Peyer's patch (tissue), 4 donors: ENCODE results near the gene IL1RAPL1. TPM values are rescaled to one million over a fixed set of nuclear protein-coding genes. Genes with fewer than 3 reads are reported as not detected.

Experiments used
- DNase-seq, 3 donors: peaks; one replicate each; pipeline ENCODE4 v3.0.0-alpha.2; 2017 to 2019
- H3K27ac ChIP-seq, 4 donors: fragments of 200-600 bp; sonication (generic); one replicate each; pipeline ENCODE4 v1.5.1; 2016 to 2019
- H3K27me3 ChIP-seq, 2 donors: fragments of 200-600 bp; sonication (generic); one replicate each; pipeline ENCODE4 v1.5.1; 2019
- H3K36me3 ChIP-seq, 3 donors: fragments of 200-600 bp; sonication (generic); one replicate each; pipeline ENCODE4 v1.5.1; 2016 to 2019
- H3K4me1 ChIP-seq, 4 donors: fragments of 200-600 bp; sonication (generic); one replicate each; pipeline ENCODE4 v1.5.1; 2016 to 2019
- H3K4me3 ChIP-seq, 4 donors: fragments of 200-600 bp; sonication (generic); 1 replicate in 3 of 4; 2 replicates in 1 of 4; pipeline ENCODE4 v1.5.1; 2016 to 2019; ENCODE audit warnings: mild to moderate bottlenecking in 1 of 4
- H3K9me3 ChIP-seq, 4 donors: fragments of 200-600 bp; sonication (generic); one replicate each; pipeline ENCODE4 v1.5.1; 2016 to 2019; ENCODE audit warnings: mild to moderate bottlenecking in 1 of 4
- CTCF ChIP-seq, 6 experiments: fragments of 450-650 bp in 4 of 6; fragments of 200-600 bp in 2 of 6; sonication (generic) in 1 of 6; IDR thresholded peaks; one replicate each; pipeline ENCODE4 v1.5.1; 2017 to 2019; ENCODE audit warnings: antibody characterized with exemption in 6 of 6, mild to moderate bottlenecking in 3 of 6, moderate library complexity in 1 of 6
- POLR2A ChIP-seq, 2 donors: fragments of 450-650 bp; IDR thresholded peaks; one replicate each; pipeline ENCODE4 v1.5.1; 2017; ENCODE audit warnings: antibody characterized with exemption in 2 of 2, mild to moderate bottlenecking in 2 of 2, moderate library complexity in 2 of 2
- total RNA-seq, 4 donors: library from RNA; depleted of rRNA; stranded (reverse); fragments of >200 nt; gene quantifications; one replicate each; pipeline ENCODE4 v1.1.0, GENCODE V29; 2016

IL1RAPL1 gene
- total RNA-seq, 4 donors from 2014 or later, result not detected

GRCh38 chrX:29491659-29492058, 904.4 kb downstream of the IL1RAPL1 start:
- no peak for TF ChIP-seq POLR2A (IDR thresholded peaks at IDR 0.05)
- TF ChIP-seq CTCF (IDR thresholded peaks at IDR 0.05), result no peak
- Histone ChIP-seq H3K4me3 (no peak overlapping the region), H3K9me3 (no peaks in the 10 kb centered on the region), H3K27ac (no peak overlapping the region), H3K27me3 (no peaks in the 10 kb centered on the region), H3K4me1 (no peaks in the 10 kb centered on the region), H3K36me3 (no peaks in the 10 kb centered on the region)
- no peak for DNase-seq

- Histone ChIP-seq H3K4me1 (no peaks in the 10 kb centered on the region), H3K9me3 (no peaks in the 10 kb centered on the region), H3K4me3 (no peak overlapping the region), H3K27me3 (no peaks in the 10 kb centered on the region), H3K36me3 (no peaks in the 10 kb centered on the region), H3K27ac (no peak overlapping the region)
- DNase-seq, result no peak
- TF ChIP-seq CTCF (IDR thresholded peaks at IDR 0.05), result no peak
- no peak for TF ChIP-seq POLR2A (IDR thresholded peaks at IDR 0.05)
Measured at GRCh38 chrX:29496636-29497180, 909.5 kb downstream of the IL1RAPL1 start.

GRCh38 chrX:29506729-29507128, 919.5 kb downstream of the IL1RAPL1 start:
- Histone ChIP-seq H3K9me3 (no peaks in the 10 kb centered on the region), H3K4me3 (no peak overlapping the region), H3K27ac (no peak overlapping the region), H3K36me3 (no peaks in the 10 kb centered on the region), H3K4me1 (no peaks in the 10 kb centered on the region), H3K27me3 (no peaks in the 10 kb centered on the region)
- TF ChIP-seq POLR2A (IDR thresholded peaks at IDR 0.05) (no peak), CTCF (IDR thresholded peaks at IDR 0.05) (no peak)
- DNase-seq, result no peak

- no peak overlapping the region for H3K27ac ChIP-seq
- DNase-seq, result no peak
- no peak for TF ChIP-seq CTCF (IDR thresholded peaks at IDR 0.05)
- no peak for TF ChIP-seq POLR2A (IDR thresholded peaks at IDR 0.05)
- H3K27me3 ChIP-seq, result no peaks in the 10 kb centered on the region
- H3K4me3 ChIP-seq, result no peak overlapping the region
- no peaks in the 10 kb centered on the region for H3K9me3 ChIP-seq
- H3K36me3 ChIP-seq, result no peaks in the 10 kb centered on the region
- H3K4me1 ChIP-seq, result no peaks in the 10 kb centered on the region
Measured at GRCh38 chrX:29518100-29518499, 930.9 kb downstream of the IL1RAPL1 start.

- TF ChIP-seq CTCF (IDR thresholded peaks at IDR 0.05) (no peak), POLR2A (IDR thresholded peaks at IDR 0.05) (no peak)
- Histone ChIP-seq H3K4me3 (no peak overlapping the region), H3K27ac (no peak overlapping the region), H3K4me1 (no peaks in the 10 kb centered on the region), H3K27me3 (no peaks in the 10 kb centered on the region), H3K36me3 (no peaks in the 10 kb centered on the region), H3K9me3 (no peaks in the 10 kb centered on the region)
- DNase-seq, result no peak
Measured at GRCh38 chrX:29528281-29528680, 941.0 kb downstream of the IL1RAPL1 start.

- Histone ChIP-seq H3K4me1 (no peaks in the 10 kb centered on the region), H3K4me3 (no peak overlapping the region), H3K27ac (no peak overlapping the region), H3K36me3 (no peaks in the 10 kb centered on the region), H3K9me3 (no peaks in the 10 kb centered on the region), H3K27me3 (no peaks in the 10 kb centered on the region)
- DNase-seq, result no peak
- TF ChIP-seq POLR2A (IDR thresholded peaks at IDR 0.05) (no peak), CTCF (IDR thresholded peaks at IDR 0.05) (no peak)
Measured at GRCh38 chrX:29530501-29530900, 943.3 kb downstream of the IL1RAPL1 start.
